Gastrocnemius medialis (tissue), 4 donors: ENCODE data around the gene SPECC1L. TPM values are rescaled to one million over a fixed set of nuclear protein-coding genes. Genes with fewer than 3 reads are reported as not detected.
A peak's percentile ranks its signal among the peaks of the same experiment; 100 is the strongest.

Experiments
- ATAC-seq, 2 donors: fragments of 150-250 bp; one replicate each; pipeline ENCODE4 v1.9.1; 2016
- DNase-seq, 2 donors: peaks; one replicate each; pipeline ENCODE4 v3.0.0-alpha.2; 2019
- H3K27ac ChIP-seq, 4 donors: fragments of 200-600 bp; sonication (generic); 1 replicate in 1 of 4; 2 replicates in 3 of 4; pipeline ENCODE4 v1.5.1; 2016 to 2018; ENCODE audit warnings: mild to moderate bottlenecking in 2 of 4, moderate library complexity in 1 of 4
- H3K27me3 ChIP-seq, 3 donors: fragments of 200-600 bp; sonication (generic) in 2 of 3; 1 replicate in 1 of 3; 2 replicates in 2 of 3; pipeline versions ENCODE4 v1.5.1 to v1.6.0; 2016 to 2019; ENCODE audit warnings: mild to moderate bottlenecking in 1 of 3, moderate library complexity in 1 of 3
- H3K36me3 ChIP-seq, 2 donors: fragments of 200-600 bp; sonication (generic) in 1 of 2; one replicate each; pipeline ENCODE4 v1.5.1; 2017 to 2018
- H3K4me1 ChIP-seq, 2 donors: fragments of 200-600 bp; sonication (generic) in 1 of 2; one replicate each; pipeline ENCODE4 v1.5.1; 2016 to 2017; ENCODE audit warnings: mild to moderate bottlenecking in 2 of 2
- H3K4me3 ChIP-seq, 4 donors: fragments of 200-600 bp; sonication (generic) in 3 of 4; 1 replicate in 1 of 4; 2 replicates in 3 of 4; pipeline ENCODE4 v1.5.1; 2016 to 2019; ENCODE audit warnings: mild to moderate bottlenecking in 2 of 4
- H3K9me3 ChIP-seq, 3 donors: fragments of 200-600 bp; sonication (generic) in 2 of 3; 1 replicate in 1 of 3; 2 replicates in 2 of 3; pipeline ENCODE4 v1.5.1; 2016 to 2019
- CTCF ChIP-seq, 5 experiments: fragments of 450-650 bp in 3 of 5; fragments of 200-600 bp in 2 of 5; sonication (generic) in 2 of 5; IDR thresholded peaks in 4 of 5; conservative IDR thresholded peaks in 1 of 5; 1 replicate in 4 of 5; 2 replicates in 1 of 5; pipeline ENCODE4 v1.5.1; 2016 to 2019; ENCODE audit warnings: antibody characterized with exemption in 5 of 5, mild to moderate bottlenecking in 3 of 5, moderate library complexity in 3 of 5
- POLR2A ChIP-seq, 2 donors: fragments of 450-650 bp; IDR thresholded peaks; one replicate each; pipeline ENCODE4 v1.6.1; 2017; ENCODE audit warnings: antibody characterized with exemption in 2 of 2, mild to moderate bottlenecking in 2 of 2, moderate library complexity in 2 of 2
- in situ Hi-C, 4 donors: fragments of 200-750 bp; cut with MboI; loops; one replicate each; pipeline versions ENCODE4 v1.15.0 to v1.8.0; 2017; ENCODE audit warnings: low sequenced_read_pairs in 4 of 4
- intact Hi-C: fragments of 100-400 bp; cut with DNase I; formaldehyde crosslinking; loops from one replicate; pipeline ENCODE4 v1.15.1; 2023; ENCODE audit warnings: low total_unique reads
- total RNA-seq, 4 donors: library from RNA; depleted of rRNA; stranded (reverse); fragments of >200 nt; gene quantifications; one replicate each; pipeline versions ENCODE4 v1.1.0 to v1.2.3, GENCODE V29; 2016

The SPECC1L gene
- total RNA-seq, 4 donors from 2014 or later = 16.2 to 19.9 (median 18.7) TPM

GRCh38 chr22:24428751-24429410 is 158.2 kb downstream of the SPECC1L start:
- TF ChIP-seq CTCF (IDR thresholded peaks at IDR 0.05 in 4 of 5, conservative IDR thresholded peaks at IDR 0.05 in 1 of 5) (no peak), POLR2A (IDR thresholded peaks at IDR 0.05) (no peak)
- in situ Hi-C loops (loop anchor here in 2 of 4 donors (10.0 to 25.0 kb wide), 2 partner anchors 96 to 333 kb away; partner anchors contain the start of gene PIWIL3 (in 1 of the 2)), intact Hi-C loops (no loop called here)
- H3K4me3 ChIP-seq = no peak overlapping the region
- H3K27ac ChIP-seq = peak overlapping the region in 1 of 4 donors; percentile 7
- H3K9me3 ChIP-seq = no peaks in the 10 kb centered on the region
- H3K4me1 ChIP-seq = peaks cover 15 to 19% of the 10 kb centered on the region in 2 donors
- no peaks in the 10 kb centered on the region for H3K36me3 ChIP-seq
- peaks cover 4 to 10% (median 6%) of the 10 kb centered on the region in 3 donors for H3K27me3 ChIP-seq
- no peak for ATAC-seq
- no peak for DNase-seq

DNA sequence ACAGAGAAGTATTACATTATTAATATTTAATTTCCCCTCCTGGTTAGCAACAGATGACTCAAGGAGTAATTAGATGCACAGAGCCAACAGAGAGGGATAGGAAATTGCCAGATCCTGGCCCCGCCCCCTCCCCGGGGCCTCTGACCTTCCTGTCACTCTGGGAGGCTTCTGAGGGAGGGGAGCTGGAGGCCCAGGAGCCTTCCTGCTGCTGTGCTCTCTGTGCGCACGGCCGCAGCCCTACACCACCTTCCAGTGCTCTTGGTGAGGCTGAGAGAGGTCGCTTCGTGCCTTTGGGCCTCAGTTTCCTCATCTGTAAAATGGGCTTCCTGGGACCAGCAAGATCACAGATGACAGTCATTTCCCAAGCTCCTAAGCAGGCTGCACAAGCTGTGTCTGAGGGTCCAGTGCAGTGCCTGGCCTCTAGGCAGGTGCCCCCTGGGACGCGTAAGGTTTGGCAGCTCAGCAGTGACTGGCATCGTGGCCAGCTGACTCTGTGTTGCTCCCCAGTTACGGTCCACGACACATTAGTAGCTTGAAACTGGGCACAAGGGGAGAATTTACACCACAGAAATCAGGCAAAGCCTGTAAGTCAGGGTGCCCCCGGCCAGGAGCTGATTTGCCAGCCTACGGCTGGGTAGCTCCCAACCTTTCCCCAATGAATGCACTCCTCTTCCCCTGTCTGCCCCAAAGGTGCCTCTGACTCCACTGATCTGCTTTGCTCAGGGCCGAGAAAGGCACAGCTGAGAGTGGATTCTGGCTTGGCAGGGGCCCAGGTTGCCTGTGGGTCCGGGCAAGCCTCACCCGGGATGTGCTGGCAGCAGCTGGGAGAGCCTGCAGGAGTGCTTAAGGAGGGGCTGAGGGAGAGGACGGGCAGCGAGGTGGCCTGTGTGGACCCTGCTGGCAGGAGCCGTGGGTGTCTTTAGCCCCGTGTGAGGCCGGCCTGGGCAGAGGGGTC is 159.1 kb downstream of the SPECC1L start:
- H3K9me3 ChIP-seq = no peaks in the 10 kb centered on the region
- peaks cover 0 to 3% (median 0%) of the 10 kb centered on the region in 3 donors for H3K27me3 ChIP-seq
- intact Hi-C loops (no loop called here), in situ Hi-C loops (loop anchor here (10.0 to 25.0 kb wide), 4 partner anchors 75 to 333 kb away; partner anchors contain the start of gene PIWIL3 (in 1 of the 4))
- no peak for TF ChIP-seq POLR2A (IDR thresholded peaks at IDR 0.05)
- no peak for TF ChIP-seq CTCF (IDR thresholded peaks at IDR 0.05 in 4 of 5, conservative IDR thresholded peaks at IDR 0.05 in 1 of 5)
- no peak for ATAC-seq
- no peaks in the 10 kb centered on the region for H3K36me3 ChIP-seq
- no peak for DNase-seq
- peaks cover 23 to 26% of the 10 kb centered on the region in 2 donors for H3K4me1 ChIP-seq
- H3K27ac ChIP-seq = peak overlapping the region in 1 of 4 donors; percentile 7
- H3K4me3 ChIP-seq = no peak overlapping the region

DNA sequence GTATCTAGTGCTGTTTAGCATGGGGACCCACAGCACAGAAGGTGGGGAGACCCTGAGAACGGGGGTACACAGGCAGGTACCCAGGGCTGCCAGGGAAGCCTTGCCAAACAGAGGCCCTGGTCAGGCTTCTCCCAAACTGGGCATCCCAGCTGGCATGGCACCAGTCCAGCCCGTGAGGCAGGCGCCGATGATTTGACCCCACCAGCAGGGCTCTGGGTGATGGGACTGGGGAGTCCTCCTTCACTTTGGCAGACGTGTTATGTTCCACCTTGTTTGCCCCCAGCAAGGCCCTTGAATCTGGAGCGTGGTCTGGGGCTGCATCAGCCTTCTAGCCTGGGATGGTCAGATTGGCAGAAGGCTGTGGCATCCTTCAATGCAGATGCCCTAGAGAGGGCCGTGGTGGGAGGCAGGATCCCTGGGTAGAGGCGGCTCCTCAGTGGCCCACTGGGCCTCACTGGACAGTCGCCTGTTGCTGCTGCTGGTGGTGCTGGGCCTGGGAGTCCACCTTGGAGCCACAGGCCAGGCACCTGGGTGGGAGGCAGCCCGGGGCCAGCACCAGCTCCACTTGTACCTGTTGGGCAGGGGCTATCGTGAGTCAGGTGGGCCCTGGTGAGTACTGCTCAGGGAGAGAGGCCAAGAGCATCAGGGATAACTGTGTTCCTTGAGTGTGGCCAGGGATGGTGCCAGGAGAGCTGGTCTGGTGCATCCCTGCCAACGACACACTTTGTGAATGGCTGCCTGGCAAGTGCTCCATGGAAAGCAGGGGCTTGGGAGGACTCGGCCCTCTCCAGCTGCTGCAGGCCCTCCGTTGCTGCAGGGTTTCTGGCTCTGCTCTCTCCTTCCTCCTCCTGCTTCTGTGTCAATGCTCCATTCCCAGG is 160.0 kb downstream of the SPECC1L start:
- H3K4me3 ChIP-seq = no peak overlapping the region
- in situ Hi-C loops (loop anchor here in 3 of 4 donors (10.0 to 25.0 kb wide), 3 partner anchors 74 to 332 kb away; partner anchors contain the start of gene PIWIL3 (in 1 of the 3)), intact Hi-C loops (no loop called here)
- no peak for DNase-seq
- no peaks in the 10 kb centered on the region for H3K36me3 ChIP-seq
- peaks cover 30 to 31% of the 10 kb centered on the region in 2 donors for H3K4me1 ChIP-seq
- no peak for TF ChIP-seq CTCF (IDR thresholded peaks at IDR 0.05 in 4 of 5, conservative IDR thresholded peaks at IDR 0.05 in 1 of 5)
- TF ChIP-seq POLR2A (IDR thresholded peaks at IDR 0.05) = no peak
- peak overlapping the region in 1 of 4 donors; percentile 18 for H3K27ac ChIP-seq
- ATAC-seq = no peak
- no peaks in the 10 kb centered on the region for H3K27me3 ChIP-seq
- no peaks in the 10 kb centered on the region for H3K9me3 ChIP-seq
